Sigmoid colon (tissue), 4 donors: ENCODE results near the gene SVBP.

Source experiments
- POLR2A ChIP-seq, 2 donors: fragments of 450-650 bp; IDR thresholded peaks; one replicate each; pipeline ENCODE4 v1.6.1; 2016; ENCODE audit warnings: antibody characterized with exemption in 2 of 2, mild to moderate bottlenecking in 2 of 2, moderate library complexity in 2 of 2
- POLR2AphosphoS5 ChIP-seq, 4 donors: sonication (generic); formaldehyde crosslinking; IDR thresholded peaks; one replicate each; pipeline ENCODE4 v1.6.1; 2017; ENCODE audit warnings: antibody characterized with exemption in 4 of 4
- TF ChIP-seq, protein P1 (sequence below), 4 experiments: fragments of 450-650 bp in 3 of 4; fragments of 200-600 bp in 1 of 4; IDR thresholded peaks; one replicate each; pipeline ENCODE4 v1.5.1; 2016 to 2019; ENCODE audit warnings: antibody characterized with exemption in 4 of 4, mild to moderate bottlenecking in 3 of 4, moderate library complexity in 2 of 4

GRCh38 chr1:42817440-42817767 lies 207 bp upstream of the SVBP start:
- TF ChIP-seq, protein P1, sequence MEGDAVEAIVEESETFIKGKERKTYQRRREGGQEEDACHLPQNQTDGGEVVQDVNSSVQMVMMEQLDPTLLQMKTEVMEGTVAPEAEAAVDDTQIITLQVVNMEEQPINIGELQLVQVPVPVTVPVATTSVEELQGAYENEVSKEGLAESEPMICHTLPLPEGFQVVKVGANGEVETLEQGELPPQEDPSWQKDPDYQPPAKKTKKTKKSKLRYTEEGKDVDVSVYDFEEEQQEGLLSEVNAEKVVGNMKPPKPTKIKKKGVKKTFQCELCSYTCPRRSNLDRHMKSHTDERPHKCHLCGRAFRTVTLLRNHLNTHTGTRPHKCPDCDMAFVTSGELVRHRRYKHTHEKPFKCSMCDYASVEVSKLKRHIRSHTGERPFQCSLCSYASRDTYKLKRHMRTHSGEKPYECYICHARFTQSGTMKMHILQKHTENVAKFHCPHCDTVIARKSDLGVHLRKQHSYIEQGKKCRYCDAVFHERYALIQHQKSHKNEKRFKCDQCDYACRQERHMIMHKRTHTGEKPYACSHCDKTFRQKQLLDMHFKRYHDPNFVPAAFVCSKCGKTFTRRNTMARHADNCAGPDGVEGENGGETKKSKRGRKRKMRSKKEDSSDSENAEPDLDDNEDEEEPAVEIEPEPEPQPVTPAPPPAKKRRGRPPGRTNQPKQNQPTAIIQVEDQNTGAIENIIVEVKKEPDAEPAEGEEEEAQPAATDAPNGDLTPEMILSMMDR (IDR thresholded peaks at IDR 0.05), result no peak
- no peak for TF ChIP-seq POLR2AphosphoS5 (IDR thresholded peaks at IDR 0.05)
- TF ChIP-seq POLR2A (IDR thresholded peaks at IDR 0.05), result no peak
